ENCODE measurements around the gene RSBN1L. TPM values are rescaled to one million over a fixed set of nuclear protein-coding genes. Genes with fewer than 3 reads are reported as not detected.

Gene RSBN1L
- polyA plus RNA-seq, 3 donors = 1.3 to 10.0 (median 2.2) TPM

DNA sequence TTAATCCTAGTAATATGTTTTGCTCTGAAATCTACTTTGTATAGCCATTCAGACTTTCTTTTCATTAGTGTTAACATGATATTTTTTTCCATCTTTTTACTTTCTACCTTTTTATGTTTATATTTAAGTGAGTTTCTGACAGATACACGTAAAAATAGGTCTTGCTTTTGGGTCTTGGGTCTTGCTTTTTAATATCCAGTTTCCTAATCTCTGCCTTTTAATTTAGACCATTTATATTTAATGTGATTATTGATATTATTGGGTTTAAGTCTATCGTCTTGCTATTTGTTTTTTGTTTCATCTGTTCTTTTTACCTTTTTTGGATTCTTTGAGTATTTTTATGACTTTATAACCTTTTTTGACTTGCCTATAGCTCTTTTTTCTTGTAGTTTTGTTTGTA, 110.2 kb downstream of the RSBN1L start:
- Mint-ChIP-seq H3K4me1 (peaks cover 23% of the 10 kb centered on the region), H3K27me3 (ENCODE audit: low read depth in 3 of 3) (peaks cover 0 to 2% (median 0%) of the 10 kb centered on the region in 3 donors), H3K36me3 (peaks cover 7 to 24% of the 10 kb centered on the region in 2 donors), H3K4me3 (no peak overlapping the region), H3K27ac (no peak overlapping the region), H3K9me3 (peaks cover 10 to 35% (median 32%) of the 10 kb centered on the region in 7 donors)
- peaks cover 8 to 25% of the 10 kb centered on the region in 2 donors for H3K9me3 ChIP-seq (replicated peaks in 1 of 2; ENCODE audit: control insufficient read depth in 1 of 2, insufficient read depth in 1 of 2, low read length in 2 of 2)
- TF ChIP-seq, protein P1, sequence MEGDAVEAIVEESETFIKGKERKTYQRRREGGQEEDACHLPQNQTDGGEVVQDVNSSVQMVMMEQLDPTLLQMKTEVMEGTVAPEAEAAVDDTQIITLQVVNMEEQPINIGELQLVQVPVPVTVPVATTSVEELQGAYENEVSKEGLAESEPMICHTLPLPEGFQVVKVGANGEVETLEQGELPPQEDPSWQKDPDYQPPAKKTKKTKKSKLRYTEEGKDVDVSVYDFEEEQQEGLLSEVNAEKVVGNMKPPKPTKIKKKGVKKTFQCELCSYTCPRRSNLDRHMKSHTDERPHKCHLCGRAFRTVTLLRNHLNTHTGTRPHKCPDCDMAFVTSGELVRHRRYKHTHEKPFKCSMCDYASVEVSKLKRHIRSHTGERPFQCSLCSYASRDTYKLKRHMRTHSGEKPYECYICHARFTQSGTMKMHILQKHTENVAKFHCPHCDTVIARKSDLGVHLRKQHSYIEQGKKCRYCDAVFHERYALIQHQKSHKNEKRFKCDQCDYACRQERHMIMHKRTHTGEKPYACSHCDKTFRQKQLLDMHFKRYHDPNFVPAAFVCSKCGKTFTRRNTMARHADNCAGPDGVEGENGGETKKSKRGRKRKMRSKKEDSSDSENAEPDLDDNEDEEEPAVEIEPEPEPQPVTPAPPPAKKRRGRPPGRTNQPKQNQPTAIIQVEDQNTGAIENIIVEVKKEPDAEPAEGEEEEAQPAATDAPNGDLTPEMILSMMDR (IDR thresholded peaks at IDR 0.05) = no peak
- DNase-seq = no peak
- H3K4me1 ChIP-seq (ENCODE audit: control insufficient read depth in 1 of 2, insufficient read depth in 2 of 2, low read length in 2 of 2) = peaks cover 8 to 12% of the 10 kb centered on the region in 2 donors
- intact Hi-C loops (cut with micrococcal nuclease) = no loop called here
- no peak overlapping the region for H2AFZ ChIP-seq (ENCODE audit: insufficient read depth, low read depth, low read length, poor library complexity, severe bottlenecking)
- H4K20me1 ChIP-seq (ENCODE audit: insufficient read depth, low read length) = peaks cover 9% of the 10 kb centered on the region
- no peaks in the 10 kb centered on the region for H3K36me3 ChIP-seq (replicated peaks in 1 of 2; ENCODE audit: control insufficient read depth in 1 of 2, insufficient read depth in 2 of 2, low read length in 2 of 2)
- H3K4me2 ChIP-seq (replicated peaks; ENCODE audit: extremely low read depth, low read length, poor library complexity, severe bottlenecking) = no peak overlapping the region
- no peak overlapping the region for H3K27ac ChIP-seq (ENCODE audit: low read depth in 1 of 2, low read length in 2 of 2)
- H3K79me2 ChIP-seq (ENCODE audit: insufficient read depth, low read length) = peaks cover 100% of the 10 kb centered on the region
- H3K4me3 ChIP-seq (replicated peaks in 1 of 3; ENCODE audit: low read depth in 2 of 3, low read length in 3 of 3) = no peak overlapping the region
- WGBS (ENCODE audit: insufficient coverage) = no CpG with 5 or more reads among the region's 2 CpGs
- H3K9ac ChIP-seq (ENCODE audit: insufficient read depth, low read length, poor library complexity, severe bottlenecking) = no peak overlapping the region
- no peaks in the 10 kb centered on the region for H3K27me3 ChIP-seq (ENCODE audit: control insufficient read depth in 2 of 2, insufficient read depth in 2 of 2, low read length in 2 of 2)

DNA sequence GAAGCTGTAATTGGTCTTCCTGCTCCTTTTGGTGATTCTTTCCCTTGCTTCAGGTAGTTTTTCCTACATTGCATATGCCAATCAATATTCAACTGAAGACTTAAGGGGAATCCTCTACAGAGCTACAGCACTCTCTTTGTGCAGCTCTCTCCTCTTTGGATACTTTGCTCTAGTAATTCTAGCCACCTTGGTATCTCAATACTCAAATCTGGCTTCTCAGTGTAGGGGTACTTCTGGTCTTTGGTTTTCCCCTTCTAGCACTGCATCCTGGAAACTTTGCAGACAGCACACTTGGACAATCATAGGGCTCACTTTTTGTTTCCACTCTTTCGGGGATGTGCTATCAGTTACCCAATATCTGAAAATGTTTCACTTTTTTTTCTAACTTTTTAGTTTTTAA, 112.3 kb downstream of the RSBN1L start:
- Histone ChIP-seq H3K9me3 (replicated peaks in 1 of 2; ENCODE audit: control insufficient read depth in 1 of 2, insufficient read depth in 1 of 2, low read length in 2 of 2) (peaks cover 8 to 25% of the 10 kb centered on the region in 2 donors), H3K27ac (ENCODE audit: low read depth in 1 of 2, low read length in 2 of 2) (no peak overlapping the region), H3K4me1 (ENCODE audit: control insufficient read depth in 1 of 2, insufficient read depth in 2 of 2, low read length in 2 of 2) (peaks cover under 1 to 9% of the 10 kb centered on the region in 2 donors), H3K4me3 (replicated peaks in 1 of 3; ENCODE audit: low read depth in 2 of 3, low read length in 3 of 3) (no peak overlapping the region), H3K4me2 (replicated peaks; ENCODE audit: extremely low read depth, low read length, poor library complexity, severe bottlenecking) (no peak overlapping the region), H3K79me2 (ENCODE audit: insufficient read depth, low read length) (peaks cover 95% of the 10 kb centered on the region), H4K20me1 (ENCODE audit: insufficient read depth, low read length) (peaks cover 21% of the 10 kb centered on the region), H2AFZ (ENCODE audit: insufficient read depth, low read depth, low read length, poor library complexity, severe bottlenecking) (no peak overlapping the region), H3K27me3 (ENCODE audit: control insufficient read depth in 2 of 2, insufficient read depth in 2 of 2, low read length in 2 of 2) (no peaks in the 10 kb centered on the region), H3K9ac (ENCODE audit: insufficient read depth, low read length, poor library complexity, severe bottlenecking) (no peak overlapping the region), H3K36me3 (replicated peaks in 1 of 2; ENCODE audit: control insufficient read depth in 1 of 2, insufficient read depth in 2 of 2, low read length in 2 of 2) (no peaks in the 10 kb centered on the region)
- no CpG with 5 or more reads among the region's 1 CpG for WGBS (ENCODE audit: insufficient coverage)
- TF ChIP-seq, protein P1 (IDR thresholded peaks at IDR 0.05) = no peak
- intact Hi-C loops (cut with micrococcal nuclease) = no loop called here
- H3K27ac Mint-ChIP-seq = no peak overlapping the region
- H3K4me1 Mint-ChIP-seq = peaks cover 16% of the 10 kb centered on the region
- H3K27me3 Mint-ChIP-seq (ENCODE audit: low read depth in 3 of 3) = peaks cover 0 to 2% (median 0%) of the 10 kb centered on the region in 3 donors
- no peak for DNase-seq
- H3K4me3 Mint-ChIP-seq = no peak overlapping the region
- peaks cover 10 to 35% (median 32%) of the 10 kb centered on the region in 7 donors for H3K9me3 Mint-ChIP-seq
- H3K36me3 Mint-ChIP-seq = peaks cover 7 to 24% of the 10 kb centered on the region in 2 donors

Measured in CD14-positive monocyte (primary cell).